Neural progenitor cell (in vitro differentiated cells): Measurements from ENCODE around the gene AMBRA1. TPM values are rescaled to one million over a fixed set of nuclear protein-coding genes. Genes with fewer than 3 reads are reported as not detected.

Experiments used
- DNase-seq: peaks from one replicate; pipeline ENCODE4 v3.0.0-alpha.2; 2016; ENCODE audit warnings: low spot score
- H2AFZ ChIP-seq: fragments of 200-600 bp; sonication (generic); replicated peaks from 2 replicates; pipeline ENCODE4 v1.6.1; 2016; ENCODE audit warnings: antibody characterized with exemption
- H3F3A ChIP-seq: fragments of 200-600 bp; sonication (generic); 2 replicates; pipeline ENCODE4 v1.6.1; 2016; ENCODE audit warnings: antibody characterized with exemption, low read depth
- H3K27ac ChIP-seq: fragments of 200-600 bp; sonication (generic); 2 replicates; pipeline ENCODE4 v1.5.1; 2016; ENCODE audit warnings: mild to moderate bottlenecking
- H3K27me3 ChIP-seq: fragments of 200-600 bp; sonication (generic); 2 replicates; pipeline ENCODE4 v1.6.1; 2016; ENCODE audit warnings: mild to moderate bottlenecking, moderate library complexity
- H3K36me3 ChIP-seq: fragments of 200-600 bp; sonication (generic); 2 replicates; pipeline ENCODE4 v1.5.1; 2016
- H3K4me1 ChIP-seq: fragments of 200-600 bp; sonication (generic); 2 replicates; pipeline ENCODE4 v1.6.1; 2016; ENCODE audit warnings: mixed run types
- H3K4me2 ChIP-seq: fragments of 200-600 bp; sonication (generic); 2 replicates; pipeline ENCODE4 v1.6.1; 2016
- H3K4me3 ChIP-seq: fragments of 200-600 bp; sonication (generic); 2 replicates; pipeline ENCODE4 v1.5.1; 2016
- H3K79me2 ChIP-seq: fragments of 200-600 bp; sonication (generic); 2 replicates; pipeline ENCODE4 v1.6.1; 2016; ENCODE audit warnings: low read depth
- H3K9ac ChIP-seq: fragments of 200-600 bp; sonication (generic); 2 replicates; pipeline ENCODE4 v1.6.1; 2016
- H3K9me3 ChIP-seq: fragments of 200-600 bp; sonication (generic); 2 replicates; pipeline ENCODE4 v1.5.1; 2016; ENCODE audit warnings: low read depth
- H4K20me1 ChIP-seq: fragments of 200-600 bp; sonication (generic); 2 replicates; pipeline ENCODE4 v1.6.1; 2016; ENCODE audit warnings: low read depth
- H3K27ac Mint-ChIP-seq: 3 replicates; pipeline ENCODE4 v1.8.0; 2021; ENCODE audit warnings: mixed read lengths
- H3K27me3 Mint-ChIP-seq: 2 replicates; pipeline ENCODE4 v1.8.0; 2022; ENCODE audit warnings: low read depth, mild to moderate bottlenecking, inconsistent platforms, moderate library complexity, mixed read lengths; ENCODE audit not compliant: insufficient read depth
- H3K36me3 Mint-ChIP-seq: 3 replicates; pipeline ENCODE4 v1.8.0; 2021; ENCODE audit warnings: mixed read lengths
- H3K4me1 Mint-ChIP-seq: 3 replicates; pipeline ENCODE4 v1.8.0; 2021; ENCODE audit warnings: mixed read lengths
- H3K4me3 Mint-ChIP-seq: 3 replicates; pipeline ENCODE4 v1.8.0; 2021; ENCODE audit warnings: mild to moderate bottlenecking, moderate library complexity, mixed read lengths
- H3K9me3 Mint-ChIP-seq: 3 replicates; pipeline ENCODE4 v1.8.0; 2020; ENCODE audit warnings: mixed read lengths
- CTCF ChIP-seq: fragments of 200-600 bp; sonication (generic); IDR thresholded peaks from 2 replicates; pipeline ENCODE4 v1.5.1; 2017; ENCODE audit warnings: antibody characterized with exemption, mild to moderate bottlenecking
- EZH2 ChIP-seq: fragments of 200-600 bp; sonication (generic); IDR thresholded peaks from 2 replicates; pipeline ENCODE4 v1.6.1; 2017; ENCODE audit warnings: antibody characterized with exemption, mild to moderate bottlenecking, moderate library complexity
- EZH2phosphoT487 ChIP-seq: fragments of 200-600 bp; sonication (generic); IDR thresholded peaks from 2 replicates; pipeline ENCODE4 v1.6.1; 2017; ENCODE audit warnings: antibody characterized with exemption
- total RNA-seq: library from RNA; depleted of rRNA; stranded (reverse); fragments of >200 nt; gene quantifications from 2 replicates; pipeline ENCODE4 v1.2.3, GENCODE V29; 2015; ENCODE audit warnings: low replicate concordance

AMBRA1 gene
- total RNA-seq, 1 donor from 2014 or later, result 20.7 TPM

GRCh38 chr11:46351148-46351547 is 242.7 kb downstream of the AMBRA1 start:
- Histone ChIP-seq H3K4me3 (no peak overlapping the region), H3K9me3 (no peaks in the 10 kb centered on the region), H3K4me2 (no peak overlapping the region), H3K27me3 (peaks cover 9% of the 10 kb centered on the region), H4K20me1 (peaks cover 51% of the 10 kb centered on the region), H2AFZ (no peak overlapping the region), H3K4me1 (peaks cover 28% of the 10 kb centered on the region), H3K27ac (no peak overlapping the region), H3K9ac (no peak overlapping the region), H3F3A (peaks cover 17% of the 10 kb centered on the region), H3K36me3 (no peaks in the 10 kb centered on the region), H3K79me2 (peaks cover 76% of the 10 kb centered on the region)
- H3K27me3 Mint-ChIP-seq, result peaks cover 13% of the 10 kb centered on the region
- no peaks in the 10 kb centered on the region for H3K36me3 Mint-ChIP-seq
- H3K4me1 Mint-ChIP-seq, result peaks cover 53% of the 10 kb centered on the region
- no peak for DNase-seq
- H3K27ac Mint-ChIP-seq, result no peak overlapping the region
- H3K4me3 Mint-ChIP-seq, result no peak overlapping the region
- TF ChIP-seq EZH2phosphoT487 (no peak), CTCF (no peak), EZH2 (no peak)
- peaks cover 4% of the 10 kb centered on the region for H3K9me3 Mint-ChIP-seq

GRCh38 chr11:46350695-46351094 is 243.1 kb downstream of the AMBRA1 start:
- Histone ChIP-seq H3K4me2 (no peak overlapping the region), H3K27ac (no peak overlapping the region), H3K4me1 (peaks cover 26% of the 10 kb centered on the region), H3K36me3 (no peaks in the 10 kb centered on the region), H3K79me2 (peaks cover 72% of the 10 kb centered on the region), H3K9me3 (no peaks in the 10 kb centered on the region), H3K9ac (no peak overlapping the region), H4K20me1 (peaks cover 49% of the 10 kb centered on the region), H3F3A (peaks cover 17% of the 10 kb centered on the region), H3K4me3 (no peak overlapping the region), H2AFZ (no peak overlapping the region), H3K27me3 (peaks cover 12% of the 10 kb centered on the region)
- Mint-ChIP-seq H3K36me3 (no peaks in the 10 kb centered on the region), H3K27me3 (peaks cover 10% of the 10 kb centered on the region), H3K4me3 (no peak overlapping the region), H3K4me1 (peaks cover 51% of the 10 kb centered on the region), H3K27ac (no peak overlapping the region), H3K9me3 (peaks cover 4% of the 10 kb centered on the region)
- no peak for TF ChIP-seq CTCF
- no peak for TF ChIP-seq EZH2
- no peak for TF ChIP-seq EZH2phosphoT487
- no peak for DNase-seq

DNA sequence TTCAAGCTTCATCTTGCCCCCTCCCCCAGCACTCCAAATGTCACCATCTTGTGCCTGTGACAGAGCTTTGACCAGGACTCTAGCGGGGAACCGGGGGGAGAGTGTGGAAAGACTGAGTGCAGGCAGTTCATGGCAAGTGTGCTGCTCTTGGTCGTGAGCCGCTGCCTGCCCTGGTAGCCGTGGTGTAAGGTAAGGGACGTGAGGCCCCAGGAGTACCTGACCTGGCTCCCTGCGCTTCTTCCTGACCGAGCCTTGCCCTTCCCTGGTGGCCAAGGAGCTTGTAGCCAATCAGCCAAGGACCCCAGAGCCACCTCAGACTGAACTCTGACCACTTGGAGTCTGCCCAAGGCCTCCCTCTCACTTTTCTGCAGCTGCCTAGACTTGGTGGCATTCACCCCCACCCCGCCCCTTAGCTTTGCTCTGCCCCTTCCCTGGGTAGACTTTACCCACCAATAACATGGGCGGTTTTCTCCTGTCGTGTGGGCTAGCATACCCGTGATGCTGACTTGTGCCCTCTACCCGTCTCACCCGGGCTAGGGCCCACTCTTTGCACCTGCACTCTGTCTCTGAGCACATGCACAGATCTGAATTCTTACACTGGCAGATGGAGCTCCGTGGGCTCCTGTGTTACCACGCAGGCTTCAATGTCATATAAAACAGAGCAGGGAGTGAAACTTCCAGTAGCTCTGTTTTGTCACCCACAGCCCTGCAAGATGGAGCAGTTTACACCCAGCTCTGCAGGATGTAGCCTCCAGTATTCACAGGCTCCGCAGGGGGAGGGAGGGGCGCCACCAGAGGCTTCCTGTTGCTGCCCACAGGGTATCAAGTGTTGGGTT is 245.0 kb downstream of the AMBRA1 start:
- H4K20me1 ChIP-seq, result peaks cover 49% of the 10 kb centered on the region
- H3K4me3 ChIP-seq, result peak overlapping the region; percentile 93
- H3K4me2 ChIP-seq, result peak overlapping the region; percentile 99
- peak overlapping the region; percentile 88 for H3K4me3 Mint-ChIP-seq
- H3K4me1 ChIP-seq, result peaks cover 33% of the 10 kb centered on the region
- H3K9me3 Mint-ChIP-seq, result peaks cover 4% of the 10 kb centered on the region
- no peaks in the 10 kb centered on the region for H3K9me3 ChIP-seq
- peaks cover 55% of the 10 kb centered on the region for H3K4me1 Mint-ChIP-seq
- H3K27me3 ChIP-seq, result peaks cover 12% of the 10 kb centered on the region
- no peak overlapping the region for H3K9ac ChIP-seq
- no peak for DNase-seq
- no peaks in the 10 kb centered on the region for H3K36me3 ChIP-seq
- no peaks in the 10 kb centered on the region for H3K36me3 Mint-ChIP-seq
- peaks cover 13% of the 10 kb centered on the region for H3K27me3 Mint-ChIP-seq
- H2AFZ ChIP-seq, result no peak overlapping the region
- H3F3A ChIP-seq, result peaks cover 13% of the 10 kb centered on the region
- H3K27ac ChIP-seq, result no peak overlapping the region
- peaks cover 55% of the 10 kb centered on the region for H3K79me2 ChIP-seq
- TF ChIP-seq EZH2, result no peak
- H3K27ac Mint-ChIP-seq, result no peak overlapping the region
